HG03558 (cell line): Measurements from ENCODE around the gene ARID4B.
A peak's percentile ranks its signal among the peaks of the same experiment; 100 is the strongest.

Experiments
- ATAC-seq: cut with Tn5 transposase; IDR thresholded peaks from one replicate; pipeline ENCODE4 v1.9.1; 2021; ENCODE audit warnings: moderate number of reproducible peaks; ENCODE audit not compliant: unreplicated experiment; ENCODE audit errors: extremely low read depth

ARID4B gene

GRCh38 chr1:235136111-235136510, 191.9 kb downstream of the ARID4B start:
- ATAC-seq = no peak

GRCh38 chr1:235134171-235134570, 193.8 kb downstream of the ARID4B start:
- ATAC-seq = no peak

- no peak for ATAC-seq
These were observed 194.9 kb downstream of the ARID4B start for GRCh38 chr1:235133086-235133485.

GRCh38 chr1:235131961-235132360, 196.0 kb downstream of the ARID4B start:
- no peak for ATAC-seq

GRCh38 chr1:235130766-235131270, 197.2 kb downstream of the ARID4B start:
- no peak for ATAC-seq

- ATAC-seq = no peak
These were observed 198.0 kb downstream of the ARID4B start for GRCh38 chr1:235129774-235130570.

GRCh38 chr1:235128456-235129328, 199.3 kb downstream of the ARID4B start, which contains the start of gene TOMM20:
TOMM20 (minus strand) TSS chr1:235128837; CDS start chr1:235128715, 122 bp downstream.
- peak; percentile 89 for ATAC-seq

- ATAC-seq = no peak
These were observed 200.1 kb downstream of the ARID4B start for GRCh38 chr1:235127732-235128455.

- no peak for ATAC-seq
These were observed 200.8 kb downstream of the ARID4B start for GRCh38 chr1:235127203-235127602.

GRCh38 chr1:235124665-235125064, 203.3 kb downstream of the ARID4B start:
- no peak for ATAC-seq

- ATAC-seq = no peak
These were observed 203.9 kb downstream of the ARID4B start for GRCh38 chr1:235124111-235124510.

- ATAC-seq = no peak
These were observed 205.6 kb downstream of the ARID4B start for GRCh38 chr1:235122348-235122747.
